DMS153 treated with DMSO at 0.1 percent for 48 hours (cell line): Measurements from ENCODE around the gene TMCC3.
"Not testable (repeated sequence)": the region's sequence is repeated elsewhere in the genome, so short reads cannot be mapped to it uniquely, and the experiment has no call there.

Experiments used
- DNase-seq: peaks from one replicate; lab custom pipeline; 2025; ENCODE audit not compliant: unreplicated experiment; lab: John Stamatoyannopoulos, UW

TMCC3 gene

DNA sequence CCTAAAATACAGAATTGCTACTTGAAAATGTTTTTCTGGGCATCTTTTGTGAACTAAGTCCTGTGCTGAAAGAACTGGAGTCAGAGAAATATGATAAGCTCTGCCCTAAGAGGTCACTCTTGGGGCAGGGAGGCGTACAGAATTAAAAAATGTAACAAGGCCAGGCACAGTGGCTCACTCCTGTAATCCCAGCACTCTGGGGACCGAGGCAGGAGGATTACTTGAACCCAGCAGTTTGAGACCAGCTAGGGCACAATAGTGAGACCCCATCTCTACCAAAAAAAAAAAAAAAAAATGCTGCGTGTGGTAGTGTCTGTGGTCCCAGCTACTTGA lies 46.0 kb downstream of the TMCC3 start:
- no peak for DNase-seq

- DNase-seq, result no peak
Measured at GRCh38 chr12:94603434-94604365, 46.7 kb downstream of the TMCC3 start.

- DNase-seq, result no peak
Measured at GRCh38 chr12:94602024-94602423, 48.3 kb downstream of the TMCC3 start.

GRCh38 chr12:94601307-94601706 lies 49.0 kb downstream of the TMCC3 start:
- DNase-seq, result not testable (repeated sequence)

DNA sequence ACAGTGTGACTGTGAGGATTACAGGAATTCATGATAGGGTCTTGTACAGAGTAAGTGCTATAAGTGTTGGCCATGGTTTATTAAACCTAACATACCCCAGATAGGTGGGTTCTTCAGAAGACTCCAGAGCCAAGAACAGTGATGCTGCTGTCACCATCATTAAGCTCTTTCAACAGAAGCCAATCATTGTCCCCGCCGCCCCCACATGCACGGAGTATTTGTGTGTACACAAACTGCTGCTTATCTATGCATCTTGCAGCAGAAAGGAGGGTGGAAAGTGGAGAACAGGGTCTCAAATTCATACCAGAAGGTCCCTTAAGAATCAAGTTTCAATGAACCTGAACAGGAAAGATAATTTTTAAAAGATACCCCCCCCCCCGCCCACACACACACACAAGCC lies 51.2 kb downstream of the TMCC3 start:
- DNase-seq, result no peak

GRCh38 chr12:94597268-94597667 lies 53.1 kb downstream of the TMCC3 start:
- no peak for DNase-seq

- DNase-seq, result peak; percentile 45
Measured at GRCh38 chr12:94596596-94596995, 53.8 kb downstream of the TMCC3 start.

DNA sequence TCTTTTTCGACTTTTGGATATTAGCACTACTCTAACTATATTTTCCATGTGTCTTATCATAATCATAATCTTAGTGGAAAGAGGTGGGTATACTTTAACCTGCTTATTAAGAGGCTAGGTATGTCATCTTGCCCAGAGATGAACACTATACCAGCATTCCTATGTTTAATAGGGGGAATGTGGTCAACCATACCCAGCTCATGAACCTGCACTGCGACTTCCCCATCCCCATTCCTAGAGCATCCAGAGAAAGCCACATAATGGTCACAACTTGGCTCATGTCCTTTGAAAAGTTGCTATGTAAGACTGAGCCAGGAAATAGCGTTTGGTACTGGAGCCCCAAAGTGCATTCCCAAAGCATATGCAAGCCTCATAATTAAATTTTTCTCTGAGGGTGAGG lies 55.2 kb downstream of the TMCC3 start:
- DNase-seq, result no peak

- DNase-seq, result no peak
Measured at GRCh38 chr12:94594443-94594825, 55.9 kb downstream of the TMCC3 start.

DNA sequence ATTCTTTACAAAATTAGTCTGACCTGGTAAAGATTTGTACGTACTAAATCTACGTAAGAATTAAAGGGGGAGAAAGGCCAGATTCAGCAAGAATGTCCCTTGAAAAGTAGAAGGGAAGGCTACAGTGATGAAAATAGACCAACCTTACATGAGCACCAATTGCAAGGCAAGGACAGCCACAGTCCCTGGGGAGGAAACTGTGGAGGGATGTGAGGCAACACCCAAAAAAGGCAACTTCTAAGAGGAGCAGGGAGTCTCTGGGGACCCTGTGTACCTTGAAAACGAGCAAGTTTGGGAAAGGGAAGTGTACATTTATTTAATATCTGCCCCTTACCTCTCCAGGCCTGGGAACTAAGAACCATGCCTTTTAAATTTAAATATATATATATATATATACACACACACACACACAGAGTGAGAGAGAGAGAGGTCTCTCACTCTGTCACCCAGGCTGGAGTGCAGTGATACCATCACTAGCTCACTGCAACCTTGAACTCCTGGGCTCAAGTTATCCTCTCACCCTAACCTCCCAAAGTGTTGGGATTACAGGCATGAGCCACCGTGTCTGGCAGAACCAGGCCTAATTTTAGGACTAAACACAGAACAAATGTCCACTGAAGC lies 56.4 kb downstream of the TMCC3 start:
- no peak for DNase-seq

DNA sequence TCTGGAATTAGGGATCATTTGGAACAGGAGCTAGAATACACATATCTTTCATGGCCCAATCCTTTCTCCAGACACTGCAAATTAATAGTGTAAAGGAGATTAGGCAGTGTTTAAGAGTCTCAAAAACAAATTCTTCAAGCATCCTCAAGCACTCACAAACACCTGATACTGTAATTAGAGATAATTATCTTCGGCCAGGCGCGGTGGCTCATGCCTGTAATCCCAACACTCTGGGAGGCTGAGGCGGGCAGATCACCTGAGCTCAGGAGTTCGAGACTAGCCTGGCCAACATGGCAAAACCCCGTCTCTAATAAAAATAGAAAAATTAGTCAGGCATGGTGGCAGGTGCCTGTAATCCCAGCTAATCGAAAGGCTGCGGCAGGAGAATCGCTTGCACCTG lies 57.6 kb downstream of the TMCC3 start:
- not testable (repeated sequence) for DNase-seq

- no peak for DNase-seq
Measured at GRCh38 chr12:94592080-94592479, 58.3 kb downstream of the TMCC3 start.

DNA sequence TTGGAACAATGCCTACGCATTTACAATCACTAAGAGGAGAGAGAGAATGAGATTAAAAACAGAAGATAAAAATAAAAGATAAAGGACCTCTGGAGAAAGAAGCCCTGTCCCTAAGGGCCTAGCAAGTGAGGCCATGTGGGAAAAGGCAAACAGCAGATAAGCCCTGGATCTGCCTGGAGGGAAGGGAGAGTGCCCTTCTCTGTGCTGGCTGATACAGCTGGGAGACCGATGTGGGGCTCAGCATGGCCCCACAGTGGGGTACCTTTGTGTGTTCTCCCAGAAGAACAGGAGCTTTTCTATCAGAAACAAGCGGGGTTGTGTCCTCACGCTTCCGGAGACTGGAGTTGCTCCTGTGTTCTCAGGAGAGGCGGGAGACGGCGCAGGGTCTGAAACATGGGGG lies 59.9 kb downstream of the TMCC3 start:
- no peak for DNase-seq

DNA sequence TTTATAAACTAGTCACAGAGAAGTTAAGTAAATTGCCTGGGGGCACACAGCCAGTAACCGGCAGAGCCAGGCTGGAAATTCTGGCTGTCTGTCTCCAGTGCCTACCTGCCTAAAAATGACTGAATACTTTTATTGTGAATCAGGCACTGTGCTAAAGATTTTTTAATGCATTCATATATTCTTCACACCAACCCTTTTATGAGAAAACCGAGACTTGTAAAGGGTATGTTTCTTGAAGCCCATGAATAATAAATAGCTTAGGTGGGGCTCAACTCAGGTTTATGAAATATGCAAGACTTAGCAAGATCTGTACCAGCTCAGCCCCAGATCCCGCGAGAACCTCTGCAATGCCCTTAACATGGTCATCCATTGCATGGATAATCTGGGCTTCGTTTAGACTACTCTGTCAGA lies 60.8 kb downstream of the TMCC3 start:
- no peak for DNase-seq

GRCh38 chr12:94588346-94588745 lies 62.0 kb downstream of the TMCC3 start:
- no peak for DNase-seq

- no peak for DNase-seq
Measured at GRCh38 chr12:94587266-94588241, 62.8 kb downstream of the TMCC3 start.

GRCh38 chr12:94586589-94587259 lies 63.6 kb downstream of the TMCC3 start:
- no peak for DNase-seq

DNA sequence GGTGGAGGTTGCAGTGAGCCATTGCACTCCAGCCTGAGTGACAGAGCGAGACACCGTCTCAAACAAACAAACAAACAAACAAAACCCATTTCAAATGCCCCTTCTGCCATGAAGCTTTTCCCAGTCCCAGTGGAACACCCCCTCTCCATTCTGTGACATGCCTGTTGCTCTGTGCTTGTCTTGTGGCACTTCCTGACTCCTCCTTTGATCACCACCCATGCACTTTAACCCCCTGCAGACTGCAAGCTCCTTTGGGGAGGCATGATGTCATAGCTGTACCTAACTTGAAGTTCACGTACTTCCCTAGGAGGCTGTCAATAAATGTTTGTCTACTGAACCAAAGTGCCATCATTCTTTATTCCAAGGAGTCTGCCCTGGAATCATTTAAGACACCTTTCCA lies 64.7 kb downstream of the TMCC3 start:
- no peak for DNase-seq

GRCh38 chr12:94584377-94584776 lies 66.0 kb downstream of the TMCC3 start:
- DNase-seq, result no peak

DNA sequence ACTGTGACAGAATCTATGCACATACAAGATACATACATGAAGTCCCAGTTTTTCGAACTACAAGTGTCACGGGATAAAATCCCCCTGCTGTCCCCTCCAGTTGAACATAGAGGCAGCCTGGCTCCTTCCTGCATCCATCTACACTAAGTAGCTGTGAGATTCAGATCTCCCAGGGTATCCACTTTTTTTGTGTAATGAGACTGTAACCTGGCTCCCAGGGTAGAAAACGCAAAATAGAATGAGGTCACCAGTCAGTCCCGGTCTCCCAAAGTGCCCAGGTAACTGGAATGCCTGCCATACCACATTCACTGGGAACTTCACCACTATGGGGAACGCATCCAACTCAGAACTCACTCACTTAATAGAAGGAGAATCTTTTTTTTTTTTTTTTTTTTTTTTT lies 67.8 kb downstream of the TMCC3 start:
- no peak for DNase-seq
